Measurements from ENCODE around the gene LDB3.
A peak's percentile ranks its signal among the peaks of the same experiment; 100 is the strongest.

LDB3 gene

GRCh38 chr10:86693275-86693674 is 25.0 kb downstream of the LDB3 start:
- TF ChIP-seq CTCF (conservative IDR thresholded peaks at IDR 0.05; ENCODE audit: control insufficient read depth, insufficient read depth, low read depth, low read length) = no peak
- H3K4me3 ChIP-seq (ENCODE audit: control insufficient read depth, low read depth, low read length) = no peak overlapping the region
- DNase-seq (ENCODE audit: low read depth) = no peak

DNA sequence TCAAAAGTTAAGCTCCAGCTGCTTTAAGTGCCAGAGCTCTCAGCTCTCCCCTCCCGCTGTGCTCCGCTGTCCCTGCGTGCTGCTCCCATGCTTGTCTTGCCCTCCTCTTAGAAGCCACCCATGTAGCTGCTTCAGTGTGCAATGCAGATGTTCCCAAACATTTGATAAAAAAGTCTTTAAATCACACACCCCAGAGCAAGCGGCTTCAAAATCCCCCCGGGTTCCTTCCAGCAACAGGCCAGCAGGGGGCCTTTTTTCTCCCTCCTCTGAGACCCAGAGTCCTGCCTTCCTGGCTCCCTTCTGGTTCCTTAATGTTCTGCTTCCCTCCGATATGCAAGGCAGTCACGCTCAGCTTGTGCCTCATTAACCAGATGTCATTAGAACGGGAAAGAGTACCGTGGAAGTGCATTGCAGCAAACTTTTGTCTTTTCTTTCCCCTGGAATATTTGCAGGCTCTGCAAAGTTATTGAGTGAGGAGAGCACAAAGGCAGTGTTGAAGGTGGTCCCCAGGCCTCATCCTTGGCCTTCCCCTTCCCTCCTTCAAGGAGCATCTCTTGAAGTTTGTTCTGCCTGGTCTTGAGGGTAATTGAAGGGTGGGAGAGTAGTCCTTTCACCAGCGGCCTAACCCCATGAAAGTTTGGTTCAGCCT is 25.5 kb downstream of the LDB3 start:
- peak; percentile 57 for DNase-seq (ENCODE audit: low read depth)
- TF ChIP-seq CTCF (conservative IDR thresholded peaks at IDR 0.05; ENCODE audit: control insufficient read depth, insufficient read depth, low read depth, low read length) = peak; percentile 74
- no peak overlapping the region for H3K4me3 ChIP-seq (ENCODE audit: control insufficient read depth, low read depth, low read length)

DNA sequence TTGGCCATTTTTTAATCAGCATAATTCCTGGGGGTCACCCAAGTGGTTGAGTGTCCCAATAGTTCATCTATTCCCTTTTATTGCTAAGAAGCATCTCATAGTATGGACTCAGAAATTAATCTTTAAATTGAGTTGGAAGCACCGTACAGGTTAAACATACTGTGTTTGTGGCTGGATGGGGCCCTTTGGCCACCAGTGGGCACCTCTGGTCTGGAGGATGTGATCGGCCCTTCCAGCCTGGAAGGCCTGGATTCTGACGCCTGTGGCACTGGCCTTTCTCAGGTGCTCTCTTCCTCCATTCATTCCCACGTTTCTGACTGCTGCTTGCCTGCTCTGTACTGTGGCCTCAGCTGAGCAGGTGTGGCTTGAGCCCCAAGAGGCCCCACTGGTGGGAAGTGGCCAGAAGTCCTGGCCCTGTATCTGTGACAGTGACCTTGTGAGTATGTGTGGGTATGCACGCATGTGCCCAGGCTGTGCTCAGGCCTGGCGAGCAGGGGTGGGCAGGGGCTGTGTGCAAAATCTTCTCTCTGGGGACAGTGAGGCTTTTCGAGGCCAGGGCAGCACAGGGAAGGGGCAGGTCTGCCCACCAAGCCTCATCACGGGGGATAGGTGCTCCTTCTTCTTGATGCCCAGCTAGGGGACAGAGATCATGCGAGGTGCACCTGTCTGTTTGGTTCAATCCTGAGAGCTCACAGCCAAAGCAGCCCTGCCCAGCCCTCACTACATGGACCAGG is 30.1 kb downstream of the LDB3 start:
- H3K4me3 ChIP-seq (ENCODE audit: control insufficient read depth, low read depth, low read length) = no peak overlapping the region
- TF ChIP-seq CTCF (conservative IDR thresholded peaks at IDR 0.05; ENCODE audit: control insufficient read depth, insufficient read depth, low read depth, low read length) = no peak

DNA sequence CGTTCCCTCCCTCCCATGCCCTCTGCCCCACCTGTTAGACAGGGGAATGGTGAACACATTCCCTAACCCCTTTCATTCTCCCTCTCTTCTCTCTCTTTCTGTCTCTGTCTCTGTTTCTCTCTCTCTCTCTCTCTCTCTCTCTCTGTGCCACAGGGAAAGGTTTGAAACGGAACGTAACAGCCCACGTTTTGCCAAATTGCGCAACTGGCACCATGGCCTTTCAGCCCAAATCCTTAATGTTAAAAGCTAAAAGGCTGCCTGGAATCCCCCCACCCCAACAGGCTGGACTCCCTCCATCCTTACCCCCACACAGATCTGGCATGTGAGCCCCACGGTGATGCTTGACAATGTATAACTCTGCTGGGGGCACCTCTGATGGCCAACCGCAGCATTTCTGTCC is 30.8 kb downstream of the LDB3 start:
- DNase-seq (ENCODE audit: low read depth) = no peak
- TF ChIP-seq CTCF (conservative IDR thresholded peaks at IDR 0.05; ENCODE audit: control insufficient read depth, insufficient read depth, low read depth, low read length) = no peak
- no peak overlapping the region for H3K4me3 ChIP-seq (ENCODE audit: control insufficient read depth, low read depth, low read length)

More for the DNA sequence above, 30.1 kb downstream of the LDB3 start:
- DNase-seq (ENCODE audit: low read depth) = no peak

GRCh38 chr10:86699541-86699940 is 31.2 kb downstream of the LDB3 start:
- no peak overlapping the region for H3K4me3 ChIP-seq (ENCODE audit: control insufficient read depth, low read depth, low read length)
- no peak for TF ChIP-seq CTCF (conservative IDR thresholded peaks at IDR 0.05; ENCODE audit: control insufficient read depth, insufficient read depth, low read depth, low read length)
- DNase-seq (ENCODE audit: low read depth) = no peak

GRCh38 chr10:86699991-86700840 is 31.9 kb downstream of the LDB3 start:
- no peak overlapping the region for H3K4me3 ChIP-seq (ENCODE audit: control insufficient read depth, low read depth, low read length)
- DNase-seq (ENCODE audit: low read depth) = no peak
- TF ChIP-seq CTCF (conservative IDR thresholded peaks at IDR 0.05; ENCODE audit: control insufficient read depth, insufficient read depth, low read depth, low read length) = no peak

Measured in fibroblast of mammary gland (primary cell).